Activated B cell treated with CpG ODN at 0.5 μM for 24 hours (primary cell): ENCODE data around the gene SELENOM. TPM values are rescaled to one million over a fixed set of nuclear protein-coding genes. Genes with fewer than 3 reads are reported as not detected.

Experiments
- ATAC-seq: fragments of 200-7000 bp; cut with Tn5 transposase; one replicate; pipeline ENCODE4 v1.10.0; 2021; ENCODE audit warnings: low read depth, mild to moderate bottlenecking, moderate library complexity
- CTCF ChIA-PET: fragments of 350-600 bp; sonication (Branson Sonifier 250); formaldehyde crosslinking; loops from one replicate; lab custom pipeline; 2021; ENCODE audit warnings: antibody characterized with exemption; lab: Charles Lee
- POLR2A ChIA-PET: fragments of 350-600 bp; sonication (Branson Sonifier 250); formaldehyde crosslinking; loops from one replicate; lab custom pipeline; 2021; ENCODE audit warnings: antibody characterized with exemption; lab: Charles Lee
- DNase-seq: peaks from one replicate; pipeline ENCODE4 v3.0.0; 2022
- H3K27ac Mint-ChIP-seq: one replicate; pipeline ENCODE4 v1.8.0; 2020; ENCODE audit warnings: mixed read lengths
- H3K27me3 Mint-ChIP-seq: one replicate; pipeline ENCODE4 v1.8.0; 2021; ENCODE audit warnings: mixed read lengths
- H3K36me3 Mint-ChIP-seq: one replicate; pipeline ENCODE4 v1.8.0; 2021; ENCODE audit warnings: low read depth, mixed read lengths
- H3K4me1 Mint-ChIP-seq: one replicate; pipeline ENCODE4 v1.8.0; 2021; ENCODE audit warnings: mixed read lengths
- H3K4me3 Mint-ChIP-seq: one replicate; pipeline ENCODE4 v1.8.0; 2020; ENCODE audit warnings: mild to moderate bottlenecking, mixed read lengths
- H3K9me3 Mint-ChIP-seq: one replicate; pipeline ENCODE4 v1.8.0; 2020; ENCODE audit warnings: mixed read lengths
- CTCF ChIP-seq: fragments of 200-600 bp; IDR thresholded peaks from one replicate; pipeline ENCODE4 v1.8.0; 2022; ENCODE audit warnings: antibody characterized with exemption, mild to moderate bottlenecking
- intact Hi-C: fragments of 100-400 bp; cut with micrococcal nuclease; formaldehyde crosslinking; loops from one replicate; pipeline ENCODE4 v1.15.1; 2024
- total RNA-seq: library from RNA; stranded (reverse); gene quantifications from 2 replicates; pipeline ENCODE4 v1.2.3, GENCODE V29; 2022

The SELENOM gene
- total RNA-seq, 1 donor from 2014 or later = 9.0 TPM

DNA sequence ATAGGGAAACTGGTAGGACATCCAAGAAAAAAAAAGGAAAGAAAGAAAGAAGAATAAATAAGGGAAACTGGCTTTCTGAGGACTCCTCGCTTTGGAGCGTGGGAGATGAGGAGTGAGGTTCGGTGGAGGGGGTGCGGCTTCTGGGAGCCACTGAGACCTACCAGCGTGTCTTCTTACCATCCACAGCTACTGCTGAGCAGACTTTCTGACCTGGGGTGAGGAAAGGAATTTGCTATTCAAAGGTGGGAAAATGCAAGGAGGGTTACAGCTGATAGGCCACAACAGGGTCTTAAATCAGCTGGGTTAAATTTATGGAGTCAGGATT is 488 bp upstream of the SELENOM start:
- ChIA-PET POLR2A (interaction anchor here (0.6 to 1.5 kb wide), 8 partner anchors 16 to 239 kb away, joined by 3 to 10 read pairs (median 4); partner anchors contain the start of genes MORC2, PATZ1 and TUG1), CTCF (interaction anchor here (0.5 to 2.5 kb wide), 6 partner anchors 8 to 1104 kb away, joined by 3 to 15 read pairs (median 4); no protein-coding TSS in a partner anchor)
- peak overlapping the region; percentile 80 for H3K27ac Mint-ChIP-seq
- H3K9me3 Mint-ChIP-seq = peaks cover 1% of the 10 kb centered on the region
- peak overlapping the region; percentile 93 for H3K4me3 Mint-ChIP-seq
- ATAC-seq (peak; percentile 23), DNase-seq (no peak)
- H3K4me1 Mint-ChIP-seq = peaks cover 23% of the 10 kb centered on the region
- intact Hi-C loops = loop anchor here (1.0 to 5.0 kb wide), 8 partner anchors 24 to 516 kb away; partner anchors contain the start of genes LIMK2, PES1 and PIK3IP1
- H3K27me3 Mint-ChIP-seq = no peaks in the 10 kb centered on the region
- no peak for TF ChIP-seq CTCF
- no peaks in the 10 kb centered on the region for H3K36me3 Mint-ChIP-seq

DNA sequence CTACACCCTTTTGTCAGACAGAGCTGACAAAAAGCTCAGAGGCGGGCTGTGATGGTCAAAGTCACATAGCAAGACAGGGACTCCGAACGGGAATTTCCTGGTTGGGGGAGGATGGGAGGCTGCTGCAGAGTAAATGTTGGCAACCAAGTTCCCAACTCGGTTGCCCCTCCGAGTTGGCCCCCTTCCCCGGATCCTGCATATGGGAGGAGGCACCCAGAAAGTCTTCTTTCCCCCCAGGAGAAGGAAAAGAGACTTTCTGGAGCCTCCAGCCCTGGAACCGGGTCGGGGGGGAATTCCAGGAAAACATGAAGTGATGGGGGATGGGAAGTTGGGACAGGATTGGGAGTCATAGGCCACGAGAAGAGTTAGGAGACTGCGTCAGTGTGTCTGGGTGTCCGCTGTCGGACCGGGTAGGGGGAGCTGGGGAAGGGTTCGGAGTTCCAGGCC is 614 bp downstream of the SELENOM start:
- H3K4me1 Mint-ChIP-seq = peaks cover 23% of the 10 kb centered on the region
- intact Hi-C loops = loop anchor here (1.0 to 5.0 kb wide), 8 partner anchors 22 to 514 kb away; partner anchors contain the start of genes LIMK2, PES1 and PIK3IP1
- H3K9me3 Mint-ChIP-seq = no peaks in the 10 kb centered on the region
- no peak overlapping the region for H3K27ac Mint-ChIP-seq
- H3K27me3 Mint-ChIP-seq = no peaks in the 10 kb centered on the region
- peak overlapping the region; percentile 93 for H3K4me3 Mint-ChIP-seq
- DNase-seq (no peak), ATAC-seq (no peak)
- no peaks in the 10 kb centered on the region for H3K36me3 Mint-ChIP-seq
- POLR2A ChIA-PET = interaction anchor here (1.1 to 1.5 kb wide), 4 partner anchors 22 to 240 kb away, joined by 4 to 10 read pairs (median 6); partner anchors contain the start of genes MORC2, PATZ1 and TUG1
- TF ChIP-seq CTCF = no peak
- CTCF ChIA-PET = interaction anchor here (0.8 to 2.5 kb wide), 3 partner anchors 17 to 53 kb away, joined by 3 to 15 read pairs (median 8); partner anchors contain the start of gene RNF185

DNA sequence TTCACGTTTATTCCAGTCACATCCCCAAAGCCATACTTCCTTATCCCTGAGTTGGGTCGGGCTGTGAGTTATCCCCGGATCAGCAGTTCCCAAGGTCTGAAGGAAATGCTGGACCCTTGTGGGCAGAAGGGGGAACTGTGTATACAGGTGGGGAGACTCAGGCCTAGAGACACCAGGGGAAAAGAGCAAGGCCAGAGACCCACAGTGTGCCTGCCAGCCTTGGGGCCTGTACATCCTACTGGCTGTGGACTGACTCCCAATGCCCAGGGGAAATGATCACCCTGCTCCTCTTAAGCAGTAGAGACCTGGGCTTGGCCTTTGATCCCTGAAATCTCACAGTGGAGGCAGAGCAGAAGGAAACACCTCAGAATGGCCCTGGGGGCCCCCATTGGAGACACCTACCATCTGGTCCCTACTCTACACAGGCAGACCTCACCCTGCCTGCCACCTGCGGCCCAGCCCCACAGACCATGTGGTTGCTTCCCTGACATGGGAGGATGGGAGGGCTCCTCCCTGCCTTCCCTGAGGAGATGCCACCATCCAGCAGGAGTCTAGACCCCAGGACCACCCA is 1.3 kb downstream of the SELENOM start:
- Mint-ChIP-seq H3K27ac (no peak overlapping the region), H3K9me3 (no peaks in the 10 kb centered on the region), H3K4me1 (peaks cover 23% of the 10 kb centered on the region), H3K36me3 (no peaks in the 10 kb centered on the region), H3K4me3 (peak overlapping the region; percentile 93), H3K27me3 (no peaks in the 10 kb centered on the region)
- ChIA-PET CTCF (interaction anchor here (2.5 kb wide), 1 partner anchor 17 kb away, joined by 8 read pairs; no protein-coding TSS in a partner anchor), POLR2A (interaction anchor here (1.2 kb wide), 1 partner anchor 21 kb away, joined by 3 read pairs; no protein-coding TSS in a partner anchor)
- ATAC-seq (no peak), DNase-seq (no peak)
- intact Hi-C loops = loop anchor here (5.0 kb wide), 4 partner anchors 41 to 514 kb away; partner anchors contain the start of genes LIMK2 and PES1
- no peak for TF ChIP-seq CTCF

DNA sequence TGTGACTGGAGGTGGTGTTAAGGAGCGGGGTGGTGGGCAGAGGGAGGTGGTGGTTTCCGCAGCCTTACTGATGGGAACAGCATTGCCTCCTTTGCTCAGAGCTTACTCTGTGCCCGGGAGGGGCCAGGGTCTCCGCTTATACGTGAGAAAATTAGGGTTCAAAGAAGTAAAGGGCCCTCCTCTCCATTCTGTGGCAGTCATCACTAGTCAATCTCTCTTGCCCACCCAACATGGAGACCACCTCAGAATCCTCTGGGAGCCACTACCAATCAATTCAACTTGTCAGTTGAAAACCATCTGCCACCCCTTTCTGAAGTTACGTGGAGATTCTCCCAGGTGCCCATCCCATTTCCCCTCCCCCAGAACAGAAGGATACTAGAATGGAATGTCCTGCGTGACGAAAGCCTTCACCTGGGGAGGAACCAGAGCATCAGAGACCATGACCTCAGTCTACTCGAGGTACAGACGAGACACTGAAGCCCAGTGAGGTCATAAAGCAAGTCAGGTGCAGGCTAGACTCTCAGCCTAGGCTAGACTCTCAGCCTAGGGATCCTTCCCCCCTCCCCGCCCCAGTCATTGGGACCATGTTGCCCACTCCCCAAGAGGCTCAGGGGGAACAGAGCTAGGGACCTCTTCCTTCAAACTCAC is 2.0 kb downstream of the SELENOM start:
- Mint-ChIP-seq H3K4me1 (peaks cover 23% of the 10 kb centered on the region), H3K36me3 (no peaks in the 10 kb centered on the region), H3K9me3 (no peaks in the 10 kb centered on the region), H3K27ac (no peak overlapping the region), H3K4me3 (peak overlapping the region; percentile 19), H3K27me3 (no peaks in the 10 kb centered on the region)
- DNase-seq (no peak), ATAC-seq (no peak)
- intact Hi-C loops = loop anchor here (5.0 kb wide), 4 partner anchors 42 to 513 kb away; partner anchors contain the start of genes LIMK2 and PES1
- CTCF ChIA-PET = no interaction called here
- TF ChIP-seq CTCF = no peak
- POLR2A ChIA-PET = interaction anchor here (1.2 to 1.3 kb wide), 2 partner anchors 20 to 22 kb away, joined by 3 to 5 read pairs; no protein-coding TSS in a partner anchor
